HG02852 (cell line): ENCODE results near the gene CROCC2.

Source experiments
- ATAC-seq: cut with Tn5 transposase; IDR thresholded peaks from one replicate; pipeline ENCODE4 v1.9.1; 2021; ENCODE audit warnings: mild to moderate bottlenecking, moderate library complexity; ENCODE audit not compliant: unreplicated experiment

CROCC2 gene

DNA sequence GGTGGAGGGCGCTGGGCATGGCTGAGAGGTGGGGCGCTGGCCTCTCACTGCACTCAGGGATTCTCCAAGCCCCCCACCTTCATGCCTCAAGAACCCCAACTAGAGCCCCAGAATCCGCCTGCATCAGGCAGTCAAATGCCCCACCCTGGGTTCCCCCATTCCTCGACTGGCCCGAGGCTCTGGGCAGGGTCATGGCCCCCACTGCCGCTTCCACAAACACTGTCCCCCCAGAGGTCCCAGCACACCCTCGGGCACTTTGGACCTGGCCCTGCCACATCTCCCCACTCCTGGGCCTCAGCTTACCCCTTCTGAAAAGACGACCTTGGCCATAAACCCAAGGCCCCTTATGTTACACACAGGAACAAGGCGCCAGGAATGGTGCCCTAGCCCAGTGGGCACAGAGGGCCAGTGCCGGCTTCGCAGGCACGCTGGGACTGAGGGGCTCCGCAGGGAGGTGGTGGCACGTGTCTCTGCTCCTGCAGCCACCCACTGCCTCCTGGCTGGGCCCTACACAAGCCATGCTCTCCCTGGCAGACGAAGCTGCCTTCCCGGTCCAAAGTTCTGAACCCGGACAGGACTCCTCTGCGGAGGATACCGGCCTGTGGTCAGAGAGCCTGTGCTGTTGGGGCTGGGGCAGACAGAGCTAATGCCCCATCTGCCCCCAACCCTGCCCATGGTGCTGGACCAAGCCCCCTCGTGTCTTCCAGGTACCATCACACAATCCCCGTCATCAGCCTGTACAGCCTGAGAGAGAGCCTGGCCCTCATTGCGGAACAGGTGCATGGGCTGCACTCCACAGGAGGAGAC is 30.7 kb upstream of the CROCC2 start:
- ATAC-seq = no peak

DNA sequence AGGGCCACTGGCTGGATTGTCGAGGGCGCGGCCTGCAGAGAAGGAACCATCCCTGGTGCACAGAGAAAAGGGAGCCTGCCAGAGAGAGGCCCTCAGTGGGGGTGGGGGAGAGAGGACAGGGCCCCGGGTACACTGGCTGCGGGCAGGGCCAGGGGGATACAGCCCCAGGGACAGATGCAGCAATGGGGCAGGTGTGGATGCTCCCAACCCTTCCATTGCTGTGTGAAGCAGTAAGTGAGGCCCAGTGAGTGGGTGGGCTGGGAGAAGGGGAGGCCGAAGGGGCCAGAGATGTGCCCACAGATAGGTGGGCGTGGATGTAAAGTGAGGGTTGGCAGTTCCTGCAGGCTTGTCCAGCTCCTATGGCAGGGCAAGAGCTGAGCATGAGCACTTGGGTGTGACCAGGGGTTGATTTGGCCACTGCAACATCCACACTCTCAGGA is 30.1 kb upstream of the CROCC2 start:
- ATAC-seq = no peak

DNA sequence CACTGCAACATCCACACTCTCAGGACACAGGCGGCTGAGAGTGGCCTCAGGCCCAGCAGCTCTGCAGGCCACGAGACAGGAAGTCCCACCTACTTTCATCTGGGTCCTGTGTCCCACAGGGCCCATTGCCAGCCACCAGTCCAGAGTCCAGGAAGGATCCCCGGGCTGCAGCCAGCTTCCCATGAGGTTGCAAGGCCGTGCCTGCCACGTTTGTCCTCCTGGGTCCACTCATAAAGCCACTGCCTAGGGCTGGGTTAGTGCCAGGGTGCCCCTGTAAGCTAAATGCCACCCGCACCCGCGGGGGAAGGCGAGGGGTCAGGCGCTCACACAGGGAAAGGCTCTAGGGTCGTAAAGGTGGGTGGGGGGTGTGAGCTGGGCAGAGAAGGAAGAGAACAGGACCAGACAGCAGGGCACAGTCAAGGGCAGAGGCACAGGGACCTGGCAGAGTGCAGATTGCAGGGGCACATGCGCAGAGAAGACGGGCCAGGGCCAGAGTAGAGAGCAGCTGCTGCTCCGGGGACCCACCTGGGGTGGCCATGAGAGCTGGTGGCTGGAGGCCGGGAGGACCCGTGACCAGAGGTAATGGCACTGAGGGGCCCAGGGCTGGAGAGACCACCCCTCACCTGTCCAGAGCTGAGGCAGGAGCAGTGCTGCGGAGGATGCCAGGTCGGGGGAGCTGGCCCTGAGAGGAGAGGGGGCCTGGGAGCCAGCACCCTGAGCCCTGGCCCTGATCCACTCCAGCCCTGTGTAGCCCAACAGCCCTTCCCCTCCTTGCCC is 29.5 kb upstream of the CROCC2 start:
- no peak for ATAC-seq

DNA sequence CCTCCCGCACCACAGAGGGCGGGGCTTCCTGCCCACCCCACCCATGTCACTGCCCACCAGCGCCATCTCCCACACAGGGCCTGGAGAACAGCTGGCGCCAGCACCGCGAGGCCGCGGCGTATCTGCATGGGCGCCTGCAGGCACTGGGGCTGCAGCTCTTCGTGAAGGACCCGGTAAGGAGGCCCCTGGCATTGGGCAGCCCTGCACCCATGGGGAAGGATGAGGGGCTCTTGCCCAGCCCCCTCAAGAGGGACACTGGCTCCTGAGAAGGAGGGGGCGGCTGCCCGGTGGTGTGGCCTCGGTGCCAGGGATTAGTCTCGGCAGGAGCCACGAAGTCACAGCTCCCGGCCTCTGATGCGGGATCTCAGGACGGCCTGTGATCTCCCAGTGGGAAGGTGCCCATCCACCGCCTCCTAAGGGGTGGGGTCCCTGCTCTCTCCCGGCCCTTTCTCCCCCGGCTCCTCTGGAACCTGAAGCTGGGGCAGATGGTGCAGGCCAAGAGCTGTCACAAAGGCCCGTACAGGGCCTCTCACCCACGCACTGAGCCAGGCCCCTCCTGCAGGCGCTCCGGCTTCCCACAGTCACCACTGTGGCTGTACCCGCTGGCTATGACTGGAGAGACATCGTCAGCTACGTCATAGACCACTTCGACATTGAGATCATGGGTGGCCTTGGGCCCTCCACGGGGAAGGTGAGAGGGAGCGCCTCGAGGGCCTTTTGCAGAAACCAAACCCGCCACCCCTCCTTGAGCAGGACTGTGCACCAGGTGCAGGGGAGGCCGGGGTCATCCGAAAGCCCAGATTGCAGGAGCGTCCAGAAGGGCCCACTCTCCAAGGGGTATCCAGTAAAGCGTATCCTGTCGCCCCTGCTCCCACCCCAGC is 28.4 kb upstream of the CROCC2 start:
- no peak for ATAC-seq

DNA sequence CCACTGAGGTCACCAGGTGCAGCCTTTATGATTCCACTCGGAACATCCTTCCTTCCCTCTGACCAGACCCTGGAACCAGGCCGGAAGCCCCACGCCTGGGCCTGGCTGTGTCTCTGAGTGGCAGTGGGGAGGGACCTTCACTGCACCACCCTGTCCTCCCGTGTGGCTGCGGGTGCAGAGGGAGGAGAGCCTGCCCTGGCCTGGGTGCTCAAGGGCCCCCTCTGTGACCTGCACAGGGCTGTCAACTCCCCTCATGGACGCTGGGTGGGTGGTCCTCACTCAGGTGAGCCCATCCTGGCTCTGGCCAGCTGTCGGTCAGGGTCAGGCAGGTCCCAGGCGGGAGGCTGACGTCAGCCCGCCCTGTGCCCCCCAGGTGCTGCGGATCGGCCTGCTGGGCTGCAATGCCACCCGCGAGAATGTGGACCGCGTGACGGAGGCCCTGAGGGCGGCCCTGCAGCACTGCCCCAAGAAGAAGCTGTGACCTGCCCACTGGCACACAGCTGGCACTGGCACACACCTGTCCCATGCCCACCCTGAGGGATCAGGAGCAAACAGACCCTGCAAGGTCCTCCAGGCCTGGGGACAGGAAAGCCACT is 27.7 kb upstream of the CROCC2 start:
- ATAC-seq = no peak

DNA sequence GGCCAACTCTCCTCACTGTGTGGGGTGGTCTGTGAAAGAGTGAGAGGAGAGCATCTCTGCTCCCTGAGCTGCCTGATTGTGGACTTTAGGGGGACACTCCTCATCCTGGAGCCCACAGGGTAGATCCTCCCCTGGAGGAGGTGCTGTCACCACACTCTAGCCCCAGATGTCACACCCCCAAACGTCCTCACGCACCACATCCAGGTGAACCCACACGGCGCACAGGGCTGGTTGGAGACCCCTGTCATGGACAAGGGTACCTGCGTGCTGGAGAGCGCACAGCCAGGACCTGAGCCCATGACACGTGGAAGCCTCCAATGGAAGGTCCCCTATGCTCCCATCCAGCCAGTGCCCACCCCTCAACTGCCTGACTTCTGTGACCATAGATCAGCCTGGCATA is 27.0 kb upstream of the CROCC2 start:
- ATAC-seq = no peak

DNA sequence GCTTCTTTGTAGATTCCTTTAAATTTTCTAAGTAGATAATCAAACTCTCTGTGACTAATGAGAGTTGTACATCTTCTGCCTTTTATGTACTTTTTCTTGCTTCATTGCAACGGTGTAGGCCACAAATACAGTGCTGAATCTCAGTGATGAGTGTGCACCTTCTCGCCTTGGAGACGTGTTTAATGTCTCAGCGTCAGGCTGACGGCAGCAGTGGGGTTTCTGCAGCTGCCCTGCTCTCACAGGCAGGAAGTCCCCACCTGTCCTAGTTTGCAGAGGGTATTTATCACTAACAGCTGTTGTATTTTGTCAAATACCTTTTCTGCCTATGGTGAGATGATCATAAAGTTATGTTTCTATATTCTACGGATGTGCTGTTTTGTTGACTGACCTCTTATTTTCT is 24.2 kb upstream of the CROCC2 start:
- no peak for ATAC-seq

DNA sequence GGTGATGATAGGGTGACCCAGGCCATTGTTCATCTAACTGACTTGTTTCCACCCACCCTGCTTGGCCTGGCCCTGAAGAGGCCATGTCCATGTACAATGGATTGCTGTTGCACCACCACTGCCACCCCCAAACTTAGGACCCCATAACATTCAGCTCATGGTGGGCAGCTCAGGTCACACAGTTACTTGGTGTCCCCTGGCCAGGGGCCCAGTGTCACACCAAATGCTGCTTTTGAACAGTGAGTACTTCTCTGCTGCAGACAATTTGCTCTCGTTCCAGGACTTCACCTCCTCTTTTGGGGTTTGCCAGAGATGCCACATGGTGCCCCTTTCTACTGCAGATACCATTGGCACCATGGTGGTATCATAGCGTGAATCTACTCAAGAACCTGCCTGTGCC is 21.9 kb upstream of the CROCC2 start:
- ATAC-seq = no peak

DNA sequence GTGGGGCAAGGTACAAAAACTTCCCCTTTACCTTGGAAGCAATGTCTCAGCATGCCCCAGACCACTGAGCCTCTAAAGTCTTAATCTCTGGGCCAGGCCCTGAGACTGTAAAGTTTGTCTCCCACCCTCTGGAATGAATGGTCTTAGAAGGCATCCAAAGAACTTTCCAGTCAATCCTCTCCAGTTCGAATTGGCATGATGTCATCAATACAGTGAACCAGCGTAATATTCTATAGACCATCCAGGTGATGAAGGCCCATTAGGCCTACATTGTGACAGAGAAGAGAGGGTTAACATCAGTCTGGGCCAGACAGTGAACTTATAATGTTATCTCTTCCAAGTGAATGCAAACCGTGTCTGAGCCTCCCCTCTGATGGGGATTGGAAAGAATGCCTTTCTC is 21.4 kb upstream of the CROCC2 start:
- no peak for ATAC-seq

DNA sequence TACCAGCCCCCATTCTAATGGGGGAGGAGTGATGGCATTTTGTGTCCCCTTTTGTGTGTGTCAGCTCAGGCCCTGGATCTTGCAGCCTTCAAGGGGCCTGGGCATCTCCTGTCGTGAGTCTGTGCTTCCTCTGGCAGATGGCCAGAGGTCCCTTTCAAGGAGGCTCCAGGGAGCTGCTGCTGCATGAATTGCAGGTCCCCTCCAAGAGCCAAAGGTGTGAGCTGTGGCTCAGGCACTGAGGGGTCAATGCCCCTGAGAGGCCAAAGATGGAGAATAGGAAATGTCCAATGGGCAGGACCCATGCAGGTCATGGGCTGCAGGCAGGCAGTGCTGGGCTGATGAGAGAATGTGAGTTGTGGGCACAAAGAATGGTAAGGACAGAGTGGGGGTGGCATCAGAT is 20.6 kb upstream of the CROCC2 start:
- ATAC-seq = no peak

DNA sequence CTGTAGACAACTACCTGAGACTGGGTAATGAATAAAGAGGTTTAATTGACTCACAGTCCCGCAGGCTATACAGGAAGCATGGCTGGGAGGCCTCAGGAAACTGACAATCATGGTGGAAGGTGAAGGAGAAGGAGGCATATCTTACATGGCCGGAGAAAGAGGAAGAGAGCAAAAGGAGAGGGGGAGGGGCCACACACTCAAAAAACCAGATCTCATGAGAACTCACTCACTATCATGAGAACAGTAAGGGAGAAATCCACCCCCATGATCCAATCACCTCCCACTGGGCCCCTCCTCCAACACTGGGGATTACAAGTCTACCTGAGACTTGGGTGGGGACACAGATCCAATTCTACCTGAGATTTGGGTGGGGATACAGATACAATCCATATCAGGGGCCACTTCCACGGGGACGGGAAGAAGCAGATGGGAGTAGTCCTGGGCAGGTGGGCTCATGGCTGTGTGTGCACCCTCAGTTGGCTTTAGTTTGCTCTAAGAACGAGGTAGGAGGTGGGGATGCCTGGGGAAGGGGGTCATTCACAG is 20.0 kb upstream of the CROCC2 start:
- ATAC-seq = no peak

DNA sequence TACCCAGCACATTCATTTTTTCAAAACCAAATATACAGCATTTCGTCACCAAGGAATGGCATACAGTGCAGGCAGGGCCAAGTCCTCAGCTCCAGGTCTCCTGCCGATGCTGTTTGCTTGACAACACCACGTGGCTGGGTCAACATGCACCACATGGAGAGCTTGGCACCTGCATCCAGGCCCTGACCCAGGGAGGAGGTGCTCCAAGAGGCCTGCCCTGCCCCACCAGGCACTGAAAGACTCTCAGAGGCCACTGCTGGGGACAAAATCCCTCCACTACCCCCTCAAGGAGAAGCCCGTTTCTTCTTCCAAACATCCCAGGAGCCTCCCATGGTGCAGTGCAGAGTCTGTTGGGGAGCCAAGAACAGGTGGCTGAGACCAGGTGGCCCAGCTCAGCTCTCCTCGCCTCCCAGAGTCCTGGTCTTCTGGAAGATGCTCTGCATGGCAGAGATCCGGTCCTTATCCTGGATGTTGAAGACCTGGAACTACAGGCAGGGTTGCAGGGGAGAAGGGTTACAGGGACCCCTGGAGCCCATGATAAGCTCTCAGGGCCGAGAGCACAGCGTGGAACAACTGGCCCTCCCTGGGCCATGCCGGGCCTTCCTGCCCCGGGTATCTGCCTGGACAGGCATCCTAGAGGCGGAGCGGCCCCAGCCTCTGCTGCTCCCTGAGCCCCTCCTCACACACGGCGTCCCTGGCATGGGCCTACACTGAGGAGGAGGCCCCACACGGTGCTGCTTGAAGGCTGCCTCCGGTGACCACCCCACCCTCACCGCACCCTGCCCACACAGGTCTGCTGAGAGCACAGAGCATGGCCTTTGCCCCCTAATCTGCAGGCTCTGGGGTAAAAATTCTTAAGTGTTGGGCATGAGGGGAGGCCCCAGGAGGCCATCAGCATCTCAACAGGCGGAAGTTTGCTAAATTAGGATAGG is 19.2 kb upstream of the CROCC2 start:
- ATAC-seq = no peak

DNA sequence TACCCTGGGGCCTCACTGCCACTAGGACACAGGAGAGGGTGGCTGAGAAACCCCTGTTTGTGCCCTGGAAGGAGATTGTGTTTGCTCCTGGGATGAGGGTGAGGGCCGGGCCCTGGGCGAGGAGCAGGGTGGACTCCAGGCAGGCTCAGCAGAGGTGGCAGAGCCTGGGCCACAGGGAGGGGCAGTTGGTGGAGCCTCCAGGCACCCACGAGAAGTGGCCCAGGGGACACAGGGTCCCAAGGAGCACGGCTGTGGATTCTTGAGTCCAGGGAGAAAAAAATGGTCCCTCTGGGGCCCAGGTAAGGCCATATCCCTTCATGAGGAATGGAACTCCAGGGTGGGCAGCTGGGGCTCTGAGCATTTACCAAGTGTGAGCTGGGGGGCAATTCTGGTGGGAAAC is 18.5 kb upstream of the CROCC2 start:
- no peak for ATAC-seq

DNA sequence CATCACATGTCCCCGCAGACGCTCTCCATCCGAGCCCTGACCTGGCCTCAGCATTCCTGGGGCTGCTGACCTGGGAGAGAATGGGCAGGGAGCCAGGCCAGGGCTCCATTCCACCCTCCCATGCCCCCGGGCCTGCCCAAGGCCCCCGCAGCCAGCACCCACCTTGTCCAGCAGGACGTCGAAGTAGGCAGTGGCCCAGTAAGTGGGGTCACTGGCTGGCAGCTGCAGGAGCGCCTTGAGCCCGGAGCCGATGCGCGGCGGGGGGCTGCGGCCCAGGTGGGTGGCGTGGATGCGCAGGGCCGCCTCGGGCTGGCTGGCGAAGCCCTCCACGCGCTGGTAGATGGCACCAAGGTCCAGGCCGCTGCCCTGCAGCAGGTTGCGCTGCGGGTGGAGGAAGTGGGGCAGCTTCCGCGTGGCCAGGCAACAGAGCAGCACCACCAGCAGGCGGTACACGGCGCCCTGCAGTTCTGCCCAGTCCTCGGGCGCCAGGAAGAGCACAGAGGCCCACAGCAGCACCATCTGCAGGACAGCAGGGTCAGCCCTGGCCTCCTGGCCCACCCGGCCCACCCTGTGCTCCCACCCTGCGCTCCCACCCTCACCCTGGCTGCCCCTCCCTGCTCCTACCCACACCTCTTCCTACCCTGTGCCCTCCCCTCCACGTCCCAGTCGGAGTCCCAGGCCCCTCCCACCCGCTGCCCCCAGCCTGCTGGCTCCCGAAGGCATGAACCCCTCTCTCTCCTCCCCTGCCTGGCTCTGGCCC is 17.8 kb upstream of the CROCC2 start:
- no peak for ATAC-seq

DNA sequence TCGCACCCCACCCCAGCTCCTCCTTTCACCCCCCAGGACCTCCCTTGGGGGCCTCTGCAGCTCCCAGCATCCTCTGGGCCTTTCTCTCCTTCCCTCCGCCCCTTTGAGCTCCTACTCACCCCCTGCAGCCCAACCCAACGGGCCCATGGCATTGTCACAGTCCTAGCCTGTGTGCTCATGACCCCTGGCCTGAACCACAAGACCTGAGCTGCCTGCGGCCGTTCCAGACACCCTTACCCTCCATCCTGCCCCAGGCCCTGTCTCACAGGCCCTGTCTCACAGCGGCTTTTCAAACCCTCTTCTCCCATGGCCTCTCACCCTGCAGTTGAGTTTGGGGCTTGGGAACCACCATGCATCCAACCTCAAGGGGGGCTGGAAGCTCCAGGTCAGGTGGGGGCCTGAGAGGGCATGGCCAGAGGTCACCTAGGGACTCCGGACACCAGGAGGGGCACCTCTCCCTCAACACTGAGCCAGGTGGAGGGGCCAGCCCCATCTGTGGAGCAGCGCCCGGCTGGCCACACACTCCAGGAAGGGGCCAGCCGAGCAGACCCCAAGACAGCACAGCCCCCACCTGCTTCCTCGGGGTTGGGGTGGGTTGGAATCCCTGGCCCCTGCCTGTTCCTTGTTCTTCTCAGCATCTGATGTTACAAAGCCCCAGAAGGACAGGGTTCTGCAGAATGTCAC is 17.1 kb upstream of the CROCC2 start:
- no peak for ATAC-seq

DNA sequence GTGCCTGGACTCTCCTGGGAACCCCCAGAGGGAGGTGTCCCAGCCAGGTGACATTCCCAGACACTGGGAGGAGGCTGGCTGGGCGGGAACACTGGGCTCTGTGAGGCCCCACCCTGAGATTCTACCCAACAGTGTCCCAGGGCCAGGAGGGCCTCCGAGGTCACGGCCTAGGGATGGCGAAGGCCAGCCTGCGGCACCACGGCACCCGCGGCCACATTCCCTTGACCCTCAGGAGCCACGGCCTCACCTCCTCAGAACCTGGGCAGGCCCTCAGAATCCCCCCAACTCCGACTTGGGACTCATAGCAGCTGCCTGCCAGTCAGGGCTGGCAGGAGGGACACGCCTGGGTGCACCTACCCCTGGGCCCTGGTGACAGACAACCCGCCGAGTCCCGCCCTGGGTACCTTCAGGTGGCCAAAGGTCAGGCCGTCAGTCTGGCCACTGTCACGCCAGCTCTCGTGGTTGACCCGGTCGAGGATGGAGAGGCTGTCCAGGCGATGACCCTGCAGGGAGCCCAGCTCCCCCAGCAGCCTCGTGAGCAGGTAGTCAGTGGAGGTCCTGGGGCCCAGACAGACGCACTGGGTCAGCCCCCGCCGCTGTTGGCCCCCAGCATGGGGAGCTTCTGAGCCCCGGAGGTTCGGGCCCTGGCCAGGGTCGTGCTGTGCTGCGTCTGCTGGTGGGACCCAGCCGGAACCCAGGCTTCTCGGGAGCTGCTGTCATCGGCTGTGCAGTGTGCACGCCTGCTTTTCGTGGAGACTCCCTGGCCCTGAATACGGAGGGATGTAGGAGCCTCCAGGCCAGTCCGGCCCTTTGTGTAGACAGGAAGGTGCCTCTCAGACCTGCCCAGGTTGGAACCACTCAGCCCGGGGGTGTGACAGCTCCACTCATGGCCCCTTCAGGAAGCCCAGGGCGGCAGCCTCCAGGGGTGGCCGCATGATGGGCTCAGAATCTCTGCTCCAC is 16.3 kb upstream of the CROCC2 start:
- no peak for ATAC-seq

DNA sequence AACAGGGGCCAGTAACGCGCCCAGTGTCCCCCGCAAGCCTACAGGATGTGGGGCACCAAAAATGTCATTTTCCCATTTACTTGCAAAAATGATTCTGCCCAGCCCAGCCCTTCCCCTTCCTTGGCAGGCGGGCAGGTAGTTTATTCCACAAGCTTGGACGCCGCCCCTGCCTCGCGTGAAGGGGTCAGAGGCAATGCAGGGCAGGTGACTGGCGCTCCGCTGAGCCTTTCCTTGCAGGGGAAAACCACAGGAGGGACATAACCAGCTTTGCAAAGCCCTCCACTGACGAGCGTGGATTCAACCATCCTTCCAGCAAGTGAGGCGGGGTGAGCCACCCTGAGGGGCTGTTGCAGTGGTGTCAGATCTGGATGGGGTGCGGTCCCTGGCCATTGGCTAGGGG is 15.4 kb upstream of the CROCC2 start:
- no peak for ATAC-seq
